ENCODE data around the gene GCNT2.

GRCh38 chr6:10485406-10485805 lies 35.7 kb upstream of the GCNT2 start:
- TF ChIP-seq, protein P1, sequence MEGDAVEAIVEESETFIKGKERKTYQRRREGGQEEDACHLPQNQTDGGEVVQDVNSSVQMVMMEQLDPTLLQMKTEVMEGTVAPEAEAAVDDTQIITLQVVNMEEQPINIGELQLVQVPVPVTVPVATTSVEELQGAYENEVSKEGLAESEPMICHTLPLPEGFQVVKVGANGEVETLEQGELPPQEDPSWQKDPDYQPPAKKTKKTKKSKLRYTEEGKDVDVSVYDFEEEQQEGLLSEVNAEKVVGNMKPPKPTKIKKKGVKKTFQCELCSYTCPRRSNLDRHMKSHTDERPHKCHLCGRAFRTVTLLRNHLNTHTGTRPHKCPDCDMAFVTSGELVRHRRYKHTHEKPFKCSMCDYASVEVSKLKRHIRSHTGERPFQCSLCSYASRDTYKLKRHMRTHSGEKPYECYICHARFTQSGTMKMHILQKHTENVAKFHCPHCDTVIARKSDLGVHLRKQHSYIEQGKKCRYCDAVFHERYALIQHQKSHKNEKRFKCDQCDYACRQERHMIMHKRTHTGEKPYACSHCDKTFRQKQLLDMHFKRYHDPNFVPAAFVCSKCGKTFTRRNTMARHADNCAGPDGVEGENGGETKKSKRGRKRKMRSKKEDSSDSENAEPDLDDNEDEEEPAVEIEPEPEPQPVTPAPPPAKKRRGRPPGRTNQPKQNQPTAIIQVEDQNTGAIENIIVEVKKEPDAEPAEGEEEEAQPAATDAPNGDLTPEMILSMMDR (IDR thresholded peaks at IDR 0.05), result no peak
- no peak for TF ChIP-seq POLR2A (IDR thresholded peaks at IDR 0.05)

All from Peyer's patch (tissue), 4 donors.